OCI-M1 (cell line): ENCODE results near the gene KRTAP10-6.
"Not testable (repeated sequence)": the region's sequence is repeated elsewhere in the genome, so short reads cannot be mapped to it uniquely, and the experiment has no call there.

Source experiments
- DNase-seq: peaks from one replicate; lab custom pipeline; 2025; lab: John Stamatoyannopoulos, UW

KRTAP10-6 gene

DNA sequence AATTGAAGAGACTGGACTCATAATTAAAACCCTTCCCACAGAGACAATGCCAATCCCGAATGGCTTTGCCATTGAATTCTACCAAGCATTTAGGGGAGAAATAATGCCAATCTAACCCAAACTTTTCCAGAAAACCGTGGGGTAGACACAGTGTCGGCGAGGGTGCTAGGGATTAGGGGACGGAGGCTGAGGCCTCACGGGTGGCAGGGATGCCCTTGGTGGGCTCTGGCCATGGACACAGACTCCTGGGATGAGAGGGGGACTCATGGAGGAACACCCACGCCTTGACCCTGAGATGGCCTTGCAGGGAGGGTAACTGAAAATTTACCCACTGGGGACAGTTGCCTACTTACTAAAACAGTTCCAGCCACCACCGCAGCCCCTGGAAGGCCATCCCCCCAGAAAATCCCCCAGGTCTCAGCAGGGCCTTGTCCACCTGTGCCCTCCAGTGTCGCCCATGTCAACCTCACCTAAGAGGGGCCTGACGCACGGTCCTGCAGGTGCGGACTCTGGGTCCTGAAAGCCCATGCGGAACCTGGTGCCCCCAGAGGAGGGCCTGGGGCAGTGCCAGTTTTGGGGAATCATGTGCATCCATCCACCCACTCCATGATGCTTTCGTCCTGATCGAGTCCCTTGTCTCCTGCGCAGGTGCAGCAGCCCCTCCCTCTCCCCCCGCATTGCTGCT lies 13.8 kb downstream of the KRTAP10-6 start:
- no peak for DNase-seq

DNA sequence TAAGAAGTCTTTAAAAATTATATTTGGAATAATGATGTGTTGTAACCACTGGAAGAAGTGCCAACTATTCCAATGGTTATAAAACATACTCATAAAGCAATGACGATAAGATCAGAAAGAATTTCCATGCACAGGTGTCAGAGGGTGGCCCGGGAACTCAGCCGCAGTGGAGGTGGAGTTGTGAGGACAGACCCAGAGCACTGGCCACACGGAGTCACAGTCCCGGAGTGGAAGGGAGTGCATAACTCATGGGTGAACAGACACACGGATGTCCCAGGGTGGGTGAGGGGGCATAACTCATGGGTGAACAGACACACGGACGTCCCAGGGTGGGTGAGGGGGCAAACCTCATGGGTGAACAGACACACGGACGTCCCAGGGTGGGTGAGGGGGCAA lies 16.3 kb downstream of the KRTAP10-6 start:
- DNase-seq = no peak

DNA sequence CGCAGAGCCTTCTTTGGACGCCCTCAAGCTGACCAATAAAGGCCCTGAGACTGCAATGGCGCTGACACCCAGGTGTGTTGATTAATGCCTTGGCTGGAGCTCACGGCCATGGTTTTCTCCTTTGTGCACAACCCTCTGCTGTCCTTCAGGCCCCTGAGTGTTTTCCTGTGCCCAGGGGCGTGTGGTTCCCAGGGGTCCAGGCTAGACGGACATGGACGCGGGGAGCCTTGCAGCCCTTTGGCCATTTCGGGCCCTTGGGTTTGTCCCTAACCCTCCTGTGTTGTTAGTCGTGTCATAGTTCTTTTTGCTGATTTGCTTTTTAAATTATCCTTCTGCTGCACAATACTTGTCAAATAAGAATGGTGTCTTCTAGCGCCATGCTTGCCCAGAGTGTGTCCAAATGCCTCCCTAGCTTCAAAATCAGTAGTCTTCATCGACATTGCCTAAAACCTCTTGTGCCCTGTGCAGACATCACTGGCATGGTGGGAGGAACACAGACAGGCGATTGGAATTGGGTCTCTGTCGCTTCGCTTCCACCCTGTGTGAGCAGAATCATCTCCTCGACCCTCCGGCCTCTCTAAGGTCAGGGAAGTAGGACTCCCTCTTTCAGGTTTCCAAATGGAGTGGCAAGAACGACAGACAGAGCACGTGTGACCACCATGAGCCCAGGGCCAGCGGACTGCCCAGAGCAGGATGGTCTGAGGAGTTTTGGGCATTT lies 16.8 kb downstream of the KRTAP10-6 start:
- DNase-seq = no peak

DNA sequence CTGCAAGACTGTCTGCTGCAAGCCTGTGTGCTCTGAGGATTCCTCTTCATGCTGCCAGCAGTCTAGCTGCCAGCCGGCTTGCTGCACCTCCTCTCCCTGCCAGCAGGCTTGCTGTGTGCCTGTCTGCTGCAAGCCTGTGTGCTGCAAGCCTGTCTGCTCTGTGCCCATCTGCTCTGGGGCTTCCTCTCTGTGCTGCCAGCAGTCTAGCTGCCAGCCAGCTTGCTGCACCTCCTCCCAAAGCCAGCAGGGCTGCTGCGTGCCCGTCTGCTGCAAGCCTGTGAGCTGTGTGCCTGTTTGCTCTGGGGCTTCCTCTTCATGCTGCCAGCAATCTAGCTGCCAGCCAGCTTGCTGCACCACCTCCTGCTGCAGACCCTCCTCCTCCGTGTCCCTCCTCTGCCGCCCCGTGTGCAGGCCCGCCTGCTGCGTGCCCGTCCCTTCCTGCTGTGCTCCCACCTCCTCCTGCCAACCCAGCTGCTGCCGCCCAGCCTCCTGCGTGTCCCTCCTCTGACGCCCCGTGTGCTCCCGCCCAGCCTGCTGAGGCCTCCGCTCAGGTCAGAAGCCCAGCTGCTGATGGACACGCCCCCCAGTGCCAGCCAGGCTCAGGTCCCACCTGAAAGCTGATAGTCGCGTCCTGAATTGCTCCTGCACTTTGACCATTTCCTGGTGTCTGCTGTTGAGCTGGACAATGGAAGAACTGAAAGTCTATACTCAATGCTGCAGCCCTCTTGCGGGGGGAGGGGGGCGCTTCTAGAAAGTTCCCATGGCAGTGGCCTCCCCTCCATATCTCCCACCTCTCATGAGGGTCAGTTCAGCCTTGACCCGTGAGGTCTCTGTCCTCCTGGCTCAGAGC lies 17.6 kb downstream of the KRTAP10-6 start:
- no peak for DNase-seq

DNA sequence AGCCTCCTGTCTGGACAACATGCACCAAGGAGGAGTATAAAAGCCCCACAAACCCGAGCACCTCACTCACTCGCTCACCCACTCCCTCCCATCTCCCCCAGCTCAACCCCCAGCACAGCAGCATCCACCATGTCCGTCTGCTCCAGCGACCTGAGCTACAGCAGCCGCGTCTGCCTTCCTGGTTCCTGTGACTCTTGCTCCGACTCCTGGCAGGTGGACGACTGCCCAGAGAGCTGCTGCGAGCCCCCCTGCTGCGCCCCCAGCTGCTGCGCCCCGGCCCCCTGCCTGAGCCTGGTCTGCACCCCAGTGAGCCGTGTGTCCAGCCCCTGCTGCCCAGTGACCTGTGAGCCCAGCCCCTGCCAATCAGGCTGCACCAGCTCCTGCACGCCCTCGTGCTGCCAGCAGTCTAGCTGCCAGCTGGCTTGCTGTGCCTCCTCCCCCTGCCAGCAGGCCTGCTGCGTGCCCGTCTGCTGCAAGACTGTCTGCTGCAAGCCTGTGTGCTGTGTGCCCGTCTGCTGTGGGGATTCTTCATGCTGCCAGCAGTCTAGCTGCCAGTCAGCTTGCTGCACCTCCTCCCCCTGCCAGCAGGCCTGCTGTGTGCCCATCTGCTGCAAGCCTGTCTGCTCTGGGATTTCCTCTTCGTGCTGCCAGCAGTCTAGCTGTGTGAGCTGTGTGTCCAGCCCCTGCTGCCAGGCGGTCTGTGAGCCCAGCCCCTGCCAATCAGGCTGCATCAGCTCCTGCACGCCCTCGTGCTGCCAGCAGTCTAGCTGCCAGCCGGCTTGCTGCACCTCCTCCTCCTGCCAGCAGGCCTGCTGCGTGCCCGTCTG lies 18.5 kb downstream of the KRTAP10-6 start, which contains the start of gene KRTAP10-4:
Gene KRTAP10-4 (plus strand): TSS at position 100 of the 827 bp plus-strand sequence. CDS start 30 bp downstream, at position 130.
- not testable (repeated sequence) for DNase-seq

DNA sequence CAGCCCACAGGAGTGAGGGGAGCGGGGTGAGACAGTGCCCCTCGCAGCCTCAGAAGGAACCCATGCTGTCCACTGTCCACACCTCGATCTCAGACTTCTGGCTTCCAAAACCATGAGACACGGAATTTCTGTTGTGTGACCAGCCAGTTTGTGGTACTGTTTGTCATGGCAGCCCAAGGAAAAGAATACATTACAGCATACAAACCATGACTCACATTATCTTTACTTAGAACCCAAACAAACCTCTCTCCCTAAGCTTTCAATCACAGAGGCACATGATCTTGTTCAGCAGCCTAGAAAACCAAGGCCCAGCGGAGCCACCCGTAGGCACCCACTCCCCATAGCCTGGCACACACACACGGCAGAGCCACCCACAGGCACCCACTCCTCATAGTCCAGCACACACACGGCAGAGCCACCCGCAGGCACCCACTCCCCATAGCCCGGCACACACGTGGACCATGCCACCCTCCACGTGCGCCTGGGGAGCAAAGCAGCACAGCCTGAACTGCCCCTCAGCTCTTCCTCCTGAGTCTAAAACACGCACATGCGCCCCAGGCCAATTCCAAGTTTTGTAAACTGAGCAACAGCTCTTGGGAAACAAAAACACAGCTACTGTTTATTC lies 19.2 kb downstream of the KRTAP10-6 start:
- no peak for DNase-seq

DNA sequence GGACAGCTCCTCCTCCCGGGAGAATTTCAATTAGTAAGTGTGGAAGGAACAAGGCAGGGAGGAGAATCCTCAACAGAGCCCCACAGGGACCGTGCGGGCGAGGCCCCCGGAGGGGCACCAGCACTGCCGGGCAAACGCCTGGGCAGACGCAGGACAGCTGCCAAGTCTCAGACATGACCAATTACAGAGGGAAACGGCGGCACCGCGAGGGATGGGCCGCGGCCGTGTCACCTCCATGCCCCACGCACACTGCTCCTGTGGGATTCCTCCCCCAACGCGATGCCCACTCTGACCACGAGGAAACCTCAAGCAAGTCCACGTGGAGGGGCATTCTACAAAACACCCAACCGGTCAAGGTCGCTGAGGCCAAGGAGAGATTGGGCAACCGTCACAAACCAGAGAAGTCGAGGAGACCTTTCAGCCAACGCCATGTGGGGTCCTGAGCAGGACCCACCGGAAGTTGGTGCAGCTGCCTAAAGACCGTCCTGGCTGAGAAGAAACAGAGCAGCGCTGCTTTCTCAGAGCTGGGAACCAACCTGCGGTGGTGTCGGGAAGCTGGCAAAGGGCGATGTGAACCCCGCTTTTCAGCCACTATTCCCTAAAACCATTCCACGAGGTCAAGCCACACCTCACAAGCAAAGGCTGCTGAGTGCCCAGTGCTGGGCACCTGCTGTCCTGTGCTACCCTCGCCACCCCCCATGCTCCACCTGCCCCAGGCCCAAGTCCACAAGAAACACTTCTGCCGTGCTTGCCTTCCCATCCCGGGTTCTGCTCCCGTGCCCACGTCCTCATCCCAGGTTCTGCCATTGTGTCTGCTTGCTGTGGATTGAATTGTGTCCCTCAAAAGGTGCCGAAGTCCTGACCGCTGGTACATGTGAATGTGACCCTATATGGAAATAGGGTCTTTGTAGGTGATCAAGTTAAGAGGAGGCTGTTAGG lies 20.2 kb downstream of the KRTAP10-6 start:
- DNase-seq = no peak

GRCh38 chr21:44571296-44571695 lies 21.0 kb downstream of the KRTAP10-6 start:
- no peak for DNase-seq

DNA sequence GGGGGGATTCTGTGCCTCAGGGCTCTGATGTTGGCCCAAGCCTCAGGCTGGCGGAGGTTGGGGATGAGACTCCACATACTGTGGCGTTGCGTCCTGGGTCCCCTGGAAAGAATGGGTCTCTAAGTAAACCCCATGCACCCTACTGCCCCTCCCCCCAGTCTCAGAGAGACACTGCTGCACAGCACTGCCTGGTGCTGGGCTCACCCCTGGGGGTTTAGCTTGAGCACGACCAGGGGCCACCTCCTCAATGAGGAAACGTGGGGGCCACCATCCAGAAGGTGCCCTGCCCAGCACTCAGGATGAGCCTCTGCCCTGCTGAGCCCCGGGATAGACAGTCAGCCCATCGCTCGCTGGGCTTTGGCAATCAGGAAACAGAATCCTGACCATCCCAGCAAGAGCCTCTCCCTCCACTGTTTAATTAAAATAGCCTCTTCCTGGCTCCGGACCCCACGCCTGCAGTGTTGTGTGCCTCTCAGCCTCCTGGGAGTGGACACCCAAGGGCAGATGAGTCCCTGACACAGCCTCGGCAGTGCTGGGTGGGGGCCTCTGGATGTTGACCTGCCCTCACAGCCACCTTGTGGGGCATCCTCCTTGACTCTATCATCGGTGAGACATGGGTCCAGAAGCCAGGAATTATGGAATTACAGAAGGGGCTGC lies 22.3 kb downstream of the KRTAP10-6 start:
- no peak for DNase-seq

GRCh38 chr21:44568667-44569556 lies 23.4 kb downstream of the KRTAP10-6 start:
- DNase-seq = no peak

DNA sequence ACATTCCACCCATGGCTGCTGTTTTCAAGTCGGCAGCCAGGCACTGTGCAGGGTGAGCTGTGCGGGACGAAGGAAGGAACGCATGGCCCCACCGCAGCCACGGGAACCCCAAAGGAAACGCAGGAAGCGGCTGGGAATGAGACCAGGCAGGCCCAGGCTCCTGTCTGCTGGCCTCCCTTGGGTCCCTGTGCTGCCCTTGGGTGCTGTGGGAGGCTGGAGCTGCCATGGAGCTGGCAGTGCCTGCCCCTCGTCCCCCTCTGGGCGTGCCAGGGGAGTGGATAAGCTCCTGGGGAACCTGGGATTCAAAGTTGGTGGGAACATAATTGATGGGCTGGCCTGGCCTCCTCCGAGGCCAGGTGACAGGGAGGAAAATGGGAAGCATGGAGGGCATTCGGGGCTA lies 24.0 kb downstream of the KRTAP10-6 start:
- DNase-seq = no peak

- no peak for DNase-seq
These were observed 24.7 kb downstream of the KRTAP10-6 start for GRCh38 chr21:44567481-44568171.

GRCh38 chr21:44566403-44566802 lies 25.9 kb downstream of the KRTAP10-6 start:
- peak; percentile 75 for DNase-seq

GRCh38 chr21:44564886-44565598 lies 27.3 kb downstream of the KRTAP10-6 start:
- no peak for DNase-seq

DNA sequence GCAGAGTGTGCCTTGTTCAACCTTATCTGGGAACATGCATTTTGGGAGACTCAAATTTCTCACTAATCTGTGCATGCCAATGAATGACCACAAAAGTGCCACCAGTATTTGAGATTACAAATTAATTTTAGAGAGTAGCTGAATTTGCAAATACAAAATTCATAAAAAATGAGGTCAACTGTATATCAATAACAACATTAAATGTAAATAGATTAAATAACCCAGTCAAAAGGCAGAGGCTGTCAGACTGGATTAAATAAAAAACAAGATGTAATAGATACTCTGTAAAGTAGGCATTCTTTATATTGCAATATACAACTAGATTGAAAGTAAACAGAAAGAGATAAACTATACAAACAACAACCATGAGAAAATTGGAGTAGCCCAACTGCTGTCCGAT lies 28.2 kb downstream of the KRTAP10-6 start:
- DNase-seq = no peak

GRCh38 chr21:44558695-44559094 lies 33.6 kb downstream of the KRTAP10-6 start, which contains the start of gene KRTAP10-3:
TSS of gene KRTAP10-3 (minus strand) at chr21:44558795. CDS start at chr21:44558715, 80 bp downstream.
- no peak for DNase-seq

- not testable (repeated sequence) for DNase-seq
These were observed 34.0 kb downstream of the KRTAP10-6 start for GRCh38 chr21:44558329-44558675.
